PC-9 (cell line): ENCODE data around the gene PTCD1.

Experiments used
- CTCF ChIP-seq: fragments of 200-600 bp; sonication (generic); conservative IDR thresholded peaks from 2 replicates; pipeline ENCODE4 v1.6.1; 2017; ENCODE audit warnings: mixed run types, antibody characterized with exemption, mild to moderate bottlenecking, moderate library complexity
- EZH2 ChIP-seq: fragments of 200-600 bp; sonication (generic); IDR thresholded peaks from 2 replicates; pipeline ENCODE4 v1.8.0; 2017; ENCODE audit warnings: antibody characterized with exemption, low read depth

DNA sequence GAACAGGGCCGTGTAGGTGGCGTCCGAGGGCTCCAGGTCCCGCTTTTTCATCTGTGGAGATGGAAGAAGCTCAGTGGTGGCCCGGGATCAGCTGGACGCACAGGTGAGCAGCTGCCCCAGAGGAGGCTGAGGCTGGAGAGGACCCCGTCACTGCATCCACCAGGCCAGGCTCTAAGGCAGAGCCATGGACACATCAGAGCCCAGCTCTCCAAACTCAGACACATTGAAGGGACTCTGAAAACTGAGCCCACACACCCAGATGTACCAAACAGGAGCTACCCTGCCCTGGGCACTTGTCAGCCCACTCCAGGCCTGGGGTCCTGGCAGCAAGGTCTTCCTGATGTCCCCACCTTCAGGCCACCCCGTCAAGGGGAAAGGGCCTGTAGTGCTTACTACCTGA lies 8.8 kb downstream of the PTCD1 start:
- TF ChIP-seq CTCF (no peak), EZH2 (no peak)
